Ureter (tissue), 1 donor: ENCODE results near the gene SNX24. TPM values are rescaled to one million over a fixed set of nuclear protein-coding genes. Genes with fewer than 3 reads are reported as not detected.
"Not testable (repeated sequence)": the region's sequence is repeated elsewhere in the genome, so short reads cannot be mapped to it uniquely, and the experiment has no call there.

ENCODE experiments used
- DNase-seq: peaks from one replicate; pipeline ENCODE4 v3.0.0-alpha.2; 2020; ENCODE audit warnings: low spot score
- total RNA-seq: library from RNA; stranded (reverse); gene quantifications from one replicate; pipeline ENCODE4 v1.2.4, GENCODE V29; 2023
- donor health status: DM: yes; HTN: yes; CAD: no.

SNX24 gene
- total RNA-seq, 1 donor from 2014 or later = 19.5 TPM

DNA sequence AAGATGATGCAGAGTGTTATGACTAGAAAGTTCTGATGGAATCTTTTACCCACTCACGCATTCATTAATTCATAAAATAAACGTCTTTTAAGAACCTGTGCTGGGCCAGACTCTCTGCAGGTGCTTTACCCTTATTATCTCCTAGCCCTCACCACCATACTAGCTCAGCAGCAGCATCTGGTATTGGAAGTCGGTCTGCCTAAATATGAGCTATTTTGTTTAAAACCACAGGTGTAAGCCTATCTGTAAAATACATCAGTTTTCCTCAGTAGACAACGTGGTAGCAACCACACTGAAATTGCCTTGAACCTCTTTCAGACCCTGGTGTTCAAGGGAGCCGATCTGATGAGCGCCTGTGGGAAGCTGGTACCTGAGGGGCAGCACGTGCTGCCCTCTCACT is 121.7 kb downstream of the SNX24 start:
- DNase-seq = no peak

- DNase-seq = no peak
Observed at GRCh38 chr5:122967625-122968024, 122.2 kb downstream of the SNX24 start.

- not testable (repeated sequence) for DNase-seq
Observed at GRCh38 chr5:122968056-122968455, 122.6 kb downstream of the SNX24 start.

GRCh38 chr5:122971333-122971732 is 125.9 kb downstream of the SNX24 start:
- no peak for DNase-seq

DNA sequence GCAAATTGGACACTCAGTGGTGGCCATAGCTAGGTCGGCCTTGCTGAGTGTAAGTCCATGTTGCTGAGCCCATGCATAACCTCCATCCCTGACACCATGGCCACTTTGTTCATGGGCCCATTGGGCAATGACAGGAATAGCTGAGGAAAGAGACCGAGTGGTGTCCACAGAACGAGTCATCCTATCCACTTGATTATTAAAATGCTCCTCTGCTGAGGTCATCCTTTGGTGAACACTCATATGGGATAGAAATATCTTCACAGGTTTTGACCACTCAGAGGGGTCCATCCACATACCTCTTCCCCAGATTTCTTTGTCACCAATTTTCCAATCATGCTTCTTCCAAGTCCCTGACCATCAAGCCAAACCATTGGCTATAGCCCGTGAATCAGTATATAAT is 127.5 kb downstream of the SNX24 start:
- no peak for DNase-seq

GRCh38 chr5:122973759-122974158 is 128.3 kb downstream of the SNX24 start:
- DNase-seq = not testable (repeated sequence)

DNA sequence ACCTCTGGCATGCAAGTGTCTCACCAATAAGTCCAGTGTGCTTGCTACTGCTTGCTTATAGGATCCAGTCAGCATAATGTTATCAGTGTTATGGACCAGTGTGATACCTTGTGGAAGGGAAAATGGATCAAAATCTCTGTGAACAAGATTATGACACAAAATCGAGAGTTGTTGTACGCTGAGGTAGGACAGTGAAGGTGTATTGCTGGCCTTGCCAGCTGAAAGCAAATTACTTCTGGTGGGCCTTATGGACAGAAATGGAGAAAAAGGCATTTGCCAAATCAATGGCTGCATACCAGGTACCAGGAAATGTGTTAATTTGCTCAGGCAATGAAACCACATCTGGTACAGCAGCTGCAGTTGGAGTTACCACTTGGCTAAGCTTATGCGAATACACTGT is 128.8 kb downstream of the SNX24 start:
- DNase-seq = not testable (repeated sequence)

DNA sequence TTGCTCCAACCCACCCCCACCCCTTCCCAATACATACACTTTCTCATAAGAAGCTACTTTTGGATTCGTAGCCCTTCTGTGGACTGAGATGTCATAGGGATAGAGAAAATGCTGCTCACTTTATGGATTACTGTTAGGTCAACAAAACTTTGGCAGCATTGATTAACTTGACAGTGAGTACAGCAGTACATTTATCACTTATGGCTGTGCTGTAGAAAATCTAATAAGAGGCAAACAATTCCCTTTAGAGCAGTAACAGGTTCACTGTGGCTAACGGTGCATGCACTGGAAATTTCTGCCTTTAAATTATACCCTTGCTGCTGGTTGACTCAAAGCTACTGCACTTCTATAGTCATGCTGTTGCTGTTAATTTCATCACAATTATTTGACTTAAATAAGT is 131.9 kb downstream of the SNX24 start:
- no peak for DNase-seq

GRCh38 chr5:122978068-122978467 is 132.7 kb downstream of the SNX24 start:
- DNase-seq = no peak

DNA sequence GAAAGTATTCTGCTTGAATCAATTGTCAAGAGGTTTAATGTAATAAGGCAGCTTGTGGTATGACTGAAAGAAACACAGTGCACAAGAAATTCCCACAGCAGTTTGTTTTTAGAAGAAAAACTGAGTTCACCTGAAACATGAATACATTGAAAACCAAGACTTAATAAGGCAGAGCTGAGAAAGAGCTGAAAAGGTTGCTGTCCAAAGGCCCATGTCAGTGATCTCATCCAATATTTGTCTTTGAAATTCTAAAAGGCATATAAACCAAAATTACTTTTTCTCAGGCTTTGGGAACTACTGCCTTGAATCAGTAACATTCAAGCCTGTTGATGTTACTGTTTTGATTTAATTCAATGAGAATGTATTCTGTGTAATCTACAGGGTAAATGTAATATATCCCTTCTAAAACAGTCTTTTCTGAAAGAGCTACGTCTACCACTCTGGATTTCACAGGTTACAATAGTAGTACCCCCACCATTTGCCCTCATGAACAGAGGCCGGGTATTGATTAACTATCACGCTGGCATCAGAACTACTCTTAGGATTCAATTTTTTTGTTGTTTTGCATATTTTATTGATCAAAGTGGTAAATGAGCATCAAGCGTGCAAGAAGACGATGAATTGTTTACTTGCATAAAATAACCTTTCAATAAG is 133.4 kb downstream of the SNX24 start:
- DNase-seq = no peak

DNA sequence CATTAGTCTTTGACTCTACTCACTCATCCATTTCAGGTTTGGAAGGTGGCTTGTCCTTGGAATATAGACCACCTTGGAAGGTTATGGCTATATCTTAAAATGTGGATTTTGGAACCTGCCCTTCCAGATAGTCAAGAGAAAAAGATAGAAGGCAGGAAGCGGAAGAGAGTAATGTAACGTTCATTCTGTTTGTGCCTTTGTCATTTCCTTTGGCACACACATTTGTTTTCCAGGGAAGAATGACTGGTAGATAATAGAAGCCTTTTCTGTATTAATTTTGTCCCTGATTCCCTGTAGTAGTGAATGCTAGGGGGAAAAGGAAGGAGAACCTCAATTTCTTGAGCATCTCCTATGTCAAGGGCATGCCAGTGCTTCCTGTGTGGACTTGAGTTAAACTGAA is 136.4 kb downstream of the SNX24 start:
- DNase-seq = no peak

GRCh38 chr5:122982376-122982775 is 137.0 kb downstream of the SNX24 start:
- DNase-seq = no peak

DNA sequence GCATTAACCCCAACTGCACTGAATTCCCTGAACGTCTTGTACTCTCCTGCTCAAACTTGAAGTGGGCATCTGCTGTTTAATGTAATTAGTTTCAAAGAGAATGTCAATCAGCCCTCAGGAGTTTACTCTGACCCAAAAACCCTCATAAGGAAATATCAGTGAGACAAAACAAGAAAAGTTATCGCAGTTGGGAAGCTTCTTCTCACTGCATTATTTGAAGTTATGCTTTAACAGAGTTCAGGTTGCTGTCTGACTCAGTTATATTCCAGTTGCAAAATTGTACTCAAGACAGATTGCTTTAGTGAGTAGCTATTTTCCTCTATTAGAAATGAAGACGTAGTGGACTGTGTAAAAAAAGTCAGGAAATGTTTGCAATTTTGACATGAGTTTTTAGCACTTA is 139.0 kb downstream of the SNX24 start:
- DNase-seq = no peak

- DNase-seq = no peak
Observed at GRCh38 chr5:122985006-122985700, 139.7 kb downstream of the SNX24 start.

DNA sequence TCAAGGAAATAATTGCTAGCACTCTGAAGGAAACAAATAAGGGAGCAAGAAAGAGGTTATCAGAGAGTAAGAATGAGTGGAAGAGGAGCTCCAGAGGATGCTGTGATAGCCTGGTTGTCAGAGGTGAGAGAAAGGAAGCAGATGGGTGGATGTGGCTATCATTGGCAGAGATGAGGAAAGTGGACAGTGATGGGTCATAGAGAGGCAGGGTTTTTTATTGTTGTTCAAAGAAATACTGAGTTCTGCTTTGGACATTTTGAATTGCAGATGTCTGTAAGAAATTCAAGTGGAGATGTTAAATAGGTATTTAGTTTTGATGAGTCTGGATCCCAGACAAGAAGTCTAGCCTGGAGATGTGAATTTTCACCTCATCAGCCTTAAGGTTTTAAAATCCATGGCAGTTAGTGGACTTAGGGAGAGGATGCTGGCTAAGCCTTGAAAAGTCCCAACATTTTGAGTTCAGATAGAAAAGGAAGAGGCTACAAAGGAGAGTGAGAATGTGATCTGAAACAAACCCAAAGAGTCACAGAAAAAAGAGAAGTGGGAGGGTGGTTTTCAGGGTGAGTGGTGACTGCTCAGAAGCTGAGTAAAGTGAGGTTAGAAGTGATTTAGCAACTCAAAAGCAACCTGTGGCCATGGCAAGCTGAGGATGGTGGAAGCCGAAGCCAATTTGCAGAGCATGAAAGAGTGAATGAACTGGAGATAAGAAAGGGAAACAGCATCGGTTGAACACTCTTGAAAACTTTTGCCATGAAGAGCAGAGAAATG is 140.7 kb downstream of the SNX24 start:
- no peak for DNase-seq

- DNase-seq = no peak
Observed at GRCh38 chr5:122996091-122996490, 150.7 kb downstream of the SNX24 start.

DNA sequence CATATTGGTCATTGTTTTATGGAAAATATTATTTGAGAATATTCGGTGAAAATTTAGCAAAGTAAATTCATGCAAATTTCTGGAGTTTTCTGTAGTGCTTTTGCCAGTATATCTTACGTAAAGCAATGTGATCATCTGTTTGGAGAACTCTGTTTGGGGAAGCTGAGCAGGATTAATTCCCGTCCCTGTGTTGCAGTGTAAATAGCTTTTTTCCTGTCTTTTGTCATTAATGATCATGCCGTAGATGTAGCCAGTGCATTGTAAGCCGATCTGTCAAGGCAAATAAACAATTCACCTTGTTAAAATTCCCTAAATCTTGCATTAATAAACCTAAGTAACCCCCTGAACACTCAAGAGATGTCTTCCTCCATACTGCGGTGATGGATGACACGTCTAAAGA is 151.9 kb downstream of the SNX24 start:
- DNase-seq = no peak

DNA sequence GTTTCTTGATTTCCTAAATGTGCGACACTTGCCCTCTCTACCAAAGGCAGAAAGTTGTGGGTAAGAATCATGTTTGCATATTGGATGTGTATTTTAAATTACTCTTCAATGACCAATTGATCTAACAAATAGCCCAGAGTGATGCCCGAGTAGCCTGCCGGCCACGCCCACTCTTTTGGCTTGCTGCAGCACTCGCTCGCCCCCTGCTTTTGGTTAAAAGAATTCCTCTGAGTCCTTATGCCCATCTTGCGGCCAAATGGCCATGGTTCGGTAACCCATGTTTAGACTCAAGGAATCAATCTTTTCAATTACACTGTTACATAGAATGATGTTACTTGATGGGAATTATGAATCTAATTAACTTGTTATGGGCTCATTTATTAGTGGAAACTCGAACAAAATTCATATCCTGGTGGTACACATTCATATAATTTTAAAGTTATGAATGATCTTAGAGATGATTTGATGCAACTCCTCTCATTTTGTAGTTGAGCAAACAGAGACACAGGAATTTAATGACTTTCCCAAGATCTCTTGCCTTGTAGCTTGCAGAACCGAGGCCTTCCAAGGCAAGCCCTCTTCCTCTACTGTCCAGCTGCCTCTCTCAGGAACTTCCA is 154.6 kb downstream of the SNX24 start:
- DNase-seq = no peak

- DNase-seq = no peak
Observed at GRCh38 chr5:123000731-123001130, 155.3 kb downstream of the SNX24 start.

DNA sequence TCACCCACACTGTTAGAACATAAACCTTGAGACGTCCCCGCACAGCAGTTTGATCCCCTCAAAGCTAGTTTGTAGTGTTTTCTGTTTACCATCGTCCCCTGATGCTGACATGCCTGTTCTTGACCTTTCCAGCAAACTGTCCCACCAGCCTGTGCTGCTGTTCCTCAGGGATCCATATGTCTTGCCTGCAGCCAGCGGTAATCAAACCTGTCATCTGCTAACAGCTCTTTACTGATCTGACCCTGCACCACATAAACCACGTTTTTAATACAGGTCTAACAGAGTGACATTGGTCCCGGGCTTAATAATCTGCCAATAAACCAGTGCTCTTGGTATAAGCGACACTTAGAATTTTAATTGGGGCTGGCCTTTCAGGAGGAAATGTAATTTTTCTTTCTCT is 156.4 kb downstream of the SNX24 start:
- DNase-seq = no peak

GRCh38 chr5:123007182-123007581 is 161.8 kb downstream of the SNX24 start:
- no peak for DNase-seq

GRCh38 chr5:123007754-123008153 is 162.3 kb downstream of the SNX24 start:
- DNase-seq = no peak
